SK-N-MC (cell line): Measurements from ENCODE around the gene SDK2.

Experiments
- EZH2 ChIP-seq: fragments of 200-600 bp; sonication (generic); IDR thresholded peaks from one replicate; pipeline ENCODE4 v1.6.1; 2017; ENCODE audit warnings: antibody characterized with exemption
- FOXP2 ChIP-seq: optimal IDR thresholded peaks from 2 replicates; pipeline ENCODE3; 2011; ENCODE audit warnings: mild to moderate bottlenecking, moderate library complexity; ENCODE audit not compliant: insufficient read depth; ENCODE audit errors: extremely low read length, control extremely low read depth
- POLR2AphosphoS5 ChIP-seq: IDR thresholded peaks from 2 replicates; pipeline ENCODE4 v1.6.1; 2012; ENCODE audit warnings: mild to moderate bottlenecking, low read depth, low read length, borderline replicate concordance

- TF ChIP-seq POLR2AphosphoS5 (no peak), EZH2 (no peak), FOXP2 (no peak)
These were observed 265.2 kb downstream of the SDK2 start for GRCh38 chr17:73378974-73379470.
